ENCODE data around the gene RAD23B.

DNA sequence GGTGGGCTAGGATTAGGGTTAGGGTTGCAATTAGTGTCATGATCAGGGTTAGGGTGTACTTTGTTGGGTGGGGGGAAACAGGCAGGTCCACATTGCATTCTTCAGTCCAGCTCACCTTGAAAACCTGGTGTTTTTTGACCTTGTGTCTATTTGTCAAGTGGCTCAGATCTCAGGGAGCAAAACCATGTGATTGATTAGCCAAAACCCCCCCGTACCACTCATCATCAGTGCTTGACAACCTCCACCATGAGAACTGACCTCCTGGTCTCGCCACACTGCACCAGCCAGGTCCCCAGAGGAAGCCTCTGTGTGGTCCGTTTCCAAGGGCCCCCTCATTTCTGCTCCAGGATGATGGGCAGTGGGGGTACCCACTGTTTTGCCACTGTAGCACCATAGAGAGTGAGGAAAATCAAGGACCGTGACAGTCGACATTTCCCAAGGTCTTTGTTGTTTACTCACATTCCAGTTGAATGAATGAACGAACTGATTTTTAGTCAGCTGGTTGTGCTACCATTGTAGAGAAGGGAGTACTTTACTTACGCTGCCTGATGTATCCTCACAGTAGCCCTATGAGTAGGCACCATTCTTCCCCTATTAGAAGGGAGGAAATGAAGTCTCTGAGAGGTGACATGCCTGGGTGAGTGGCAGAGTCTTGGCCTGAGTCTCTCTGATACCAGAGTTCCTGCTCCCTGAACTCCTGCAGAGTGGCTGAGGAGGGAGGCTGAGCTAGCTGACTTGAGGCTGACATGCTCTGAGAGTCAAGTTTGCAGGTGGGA is 84.8 kb downstream of the RAD23B start:
- TF ChIP-seq, protein P1, sequence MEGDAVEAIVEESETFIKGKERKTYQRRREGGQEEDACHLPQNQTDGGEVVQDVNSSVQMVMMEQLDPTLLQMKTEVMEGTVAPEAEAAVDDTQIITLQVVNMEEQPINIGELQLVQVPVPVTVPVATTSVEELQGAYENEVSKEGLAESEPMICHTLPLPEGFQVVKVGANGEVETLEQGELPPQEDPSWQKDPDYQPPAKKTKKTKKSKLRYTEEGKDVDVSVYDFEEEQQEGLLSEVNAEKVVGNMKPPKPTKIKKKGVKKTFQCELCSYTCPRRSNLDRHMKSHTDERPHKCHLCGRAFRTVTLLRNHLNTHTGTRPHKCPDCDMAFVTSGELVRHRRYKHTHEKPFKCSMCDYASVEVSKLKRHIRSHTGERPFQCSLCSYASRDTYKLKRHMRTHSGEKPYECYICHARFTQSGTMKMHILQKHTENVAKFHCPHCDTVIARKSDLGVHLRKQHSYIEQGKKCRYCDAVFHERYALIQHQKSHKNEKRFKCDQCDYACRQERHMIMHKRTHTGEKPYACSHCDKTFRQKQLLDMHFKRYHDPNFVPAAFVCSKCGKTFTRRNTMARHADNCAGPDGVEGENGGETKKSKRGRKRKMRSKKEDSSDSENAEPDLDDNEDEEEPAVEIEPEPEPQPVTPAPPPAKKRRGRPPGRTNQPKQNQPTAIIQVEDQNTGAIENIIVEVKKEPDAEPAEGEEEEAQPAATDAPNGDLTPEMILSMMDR (IDR thresholded peaks at IDR 0.05; ENCODE audit: low read depth, low read length): no peak
- TF ChIP-seq EZH2phosphoT487 (IDR thresholded peaks at IDR 0.05; ENCODE audit: low read depth): no peak
